GM21717 (cell line): ENCODE data around the gene ARHGEF25.
"Not testable (repeated sequence)": the region's sequence is repeated elsewhere in the genome, so short reads cannot be mapped to it uniquely, and the experiment has no call there.

Source experiments
- ATAC-seq: cut with Tn5 transposase; IDR thresholded peaks from one replicate; pipeline ENCODE4 v1.9.1; 2021; ENCODE audit warnings: mild to moderate bottlenecking, moderate library complexity; ENCODE audit not compliant: unreplicated experiment

Gene ARHGEF25

GRCh38 chr12:57584690-57585089, 26.5 kb upstream of the ARHGEF25 start:
- ATAC-seq: no peak

- no peak for ATAC-seq
Measured at GRCh38 chr12:57585156-57585555, 26.1 kb upstream of the ARHGEF25 start.

DNA sequence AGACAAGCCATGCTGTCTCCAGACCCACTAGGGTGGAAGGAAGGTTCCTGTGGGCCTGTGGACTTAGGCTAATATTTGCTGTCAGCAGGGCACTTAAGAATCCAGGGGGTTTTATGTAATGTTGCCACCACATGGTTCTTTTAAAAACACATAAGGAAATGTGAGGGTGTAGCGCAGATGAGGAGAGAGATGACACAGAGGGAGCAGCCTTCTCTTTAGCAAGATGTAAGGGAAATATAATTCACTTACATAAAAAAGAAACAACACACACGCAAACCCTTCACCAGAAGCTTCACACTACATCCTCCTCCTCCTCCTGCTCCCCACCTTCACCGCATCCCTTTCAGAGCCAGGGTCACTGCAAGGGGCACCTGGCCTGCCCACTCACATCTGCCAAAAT, 25.1 kb upstream of the ARHGEF25 start:
- ATAC-seq: no peak

DNA sequence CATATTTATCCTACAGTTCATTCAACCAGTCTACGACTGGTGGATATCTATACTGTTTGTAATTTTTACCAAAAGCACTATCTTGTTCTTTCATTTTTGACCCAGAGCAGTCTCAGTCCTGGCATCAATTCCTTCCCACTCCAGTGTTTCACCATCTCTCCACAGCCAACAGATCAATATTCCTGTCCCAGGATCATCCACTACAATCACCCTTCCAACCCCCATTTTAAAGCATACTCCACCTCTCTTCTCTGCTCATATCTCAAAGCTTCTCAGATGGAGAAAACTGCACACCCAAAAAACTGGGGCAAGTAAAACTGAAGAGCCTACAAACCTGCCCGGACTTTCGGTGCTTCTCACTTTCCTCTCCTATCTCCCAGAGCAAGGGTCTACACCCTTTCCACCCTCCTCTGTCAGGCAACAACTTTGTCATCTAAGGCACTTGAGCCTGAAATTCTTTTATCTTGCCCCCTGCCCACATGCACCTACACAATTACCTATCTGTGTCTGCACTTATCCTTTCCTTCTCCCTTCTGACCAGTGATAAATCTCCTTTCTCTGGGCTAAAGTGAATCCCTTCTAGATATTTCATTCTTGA, 24.3 kb upstream of the ARHGEF25 start:
- ATAC-seq: no peak

DNA sequence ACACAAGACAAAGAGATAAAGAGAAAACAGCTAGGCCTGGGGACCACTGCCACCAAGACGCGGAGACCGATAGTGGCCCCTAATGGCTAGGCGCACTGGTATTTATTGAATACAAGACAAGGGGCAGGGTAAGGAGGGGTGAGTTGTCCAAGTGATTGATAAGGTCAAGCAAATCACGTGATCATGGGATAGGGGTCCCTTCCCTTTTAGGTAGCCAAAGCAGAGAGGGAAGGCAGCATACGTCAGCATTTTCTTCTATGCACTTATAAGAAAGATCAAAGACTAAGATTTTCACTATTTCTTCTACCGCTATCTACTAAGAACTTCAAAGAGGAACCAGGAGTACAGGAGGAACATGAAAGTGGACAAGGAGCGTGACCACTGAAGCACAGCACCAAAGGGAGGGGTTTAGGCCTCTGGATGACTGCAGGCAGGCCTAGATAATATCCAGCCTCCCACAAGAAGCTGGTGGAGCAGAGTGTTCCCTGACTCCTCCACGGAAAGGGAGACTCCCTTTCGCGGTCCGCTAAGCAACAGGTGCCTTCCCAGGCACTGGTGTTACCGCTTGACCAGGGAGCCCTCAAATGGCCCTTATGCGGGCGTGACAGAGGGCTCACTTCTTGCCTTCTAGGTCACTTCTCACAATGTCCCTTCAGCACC, 22.2 kb upstream of the ARHGEF25 start:
- ATAC-seq: not testable (repeated sequence)

DNA sequence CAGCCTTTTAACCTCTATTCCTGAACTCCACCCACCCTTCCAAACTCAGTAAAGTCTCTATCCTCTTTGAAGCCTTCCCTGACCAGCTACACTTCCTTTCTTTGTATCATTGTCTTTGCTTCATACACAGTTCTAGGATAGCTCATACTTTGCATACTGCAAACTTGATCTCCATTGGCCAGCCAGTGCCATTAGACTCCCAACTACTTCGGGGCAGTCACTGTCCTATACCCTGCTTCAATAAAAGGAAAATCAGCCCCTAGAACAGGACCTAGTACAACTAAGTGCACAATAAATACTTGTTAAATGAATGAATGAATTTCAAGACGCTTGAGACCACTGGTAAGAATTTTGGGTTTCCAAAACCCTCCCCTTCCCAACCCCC, 20.8 kb upstream of the ARHGEF25 start:
- no peak for ATAC-seq

GRCh38 chr12:57590864-57591781, 20.1 kb upstream of the ARHGEF25 start, which contains the start of gene PIP4K2C:
PIP4K2C (plus strand) TSS chr12:57591192; CDS start chr12:57591290, 98 bp downstream.
- ATAC-seq: peak; percentile 93

DNA sequence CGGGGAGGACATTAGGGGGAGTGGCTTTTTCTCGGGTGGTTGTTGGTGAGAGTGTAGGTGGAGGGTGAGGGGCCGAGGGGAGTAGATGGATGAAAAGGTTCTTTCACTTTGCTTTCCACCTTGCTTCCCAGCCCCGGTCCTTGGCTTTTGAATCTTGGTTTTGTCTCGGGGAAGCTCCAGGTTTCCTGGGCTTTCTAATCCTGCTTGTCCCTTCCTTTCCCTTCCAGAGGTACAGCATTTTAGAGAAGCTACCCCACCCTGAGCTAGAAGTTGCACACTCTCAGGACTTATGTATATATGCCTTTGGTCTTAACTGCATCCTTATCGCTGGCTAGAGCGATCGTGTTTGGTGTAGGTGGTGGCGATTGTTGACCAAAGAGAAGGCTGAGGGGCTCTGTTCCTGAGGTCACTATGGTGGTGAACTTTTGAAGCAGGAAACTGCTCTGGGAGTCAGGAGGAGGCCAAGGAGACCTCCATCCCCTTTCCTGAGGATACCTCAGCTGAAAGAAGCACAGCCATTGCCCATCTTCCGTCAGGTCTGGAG, 19.4 kb upstream of the ARHGEF25 start:
- no peak for ATAC-seq

DNA sequence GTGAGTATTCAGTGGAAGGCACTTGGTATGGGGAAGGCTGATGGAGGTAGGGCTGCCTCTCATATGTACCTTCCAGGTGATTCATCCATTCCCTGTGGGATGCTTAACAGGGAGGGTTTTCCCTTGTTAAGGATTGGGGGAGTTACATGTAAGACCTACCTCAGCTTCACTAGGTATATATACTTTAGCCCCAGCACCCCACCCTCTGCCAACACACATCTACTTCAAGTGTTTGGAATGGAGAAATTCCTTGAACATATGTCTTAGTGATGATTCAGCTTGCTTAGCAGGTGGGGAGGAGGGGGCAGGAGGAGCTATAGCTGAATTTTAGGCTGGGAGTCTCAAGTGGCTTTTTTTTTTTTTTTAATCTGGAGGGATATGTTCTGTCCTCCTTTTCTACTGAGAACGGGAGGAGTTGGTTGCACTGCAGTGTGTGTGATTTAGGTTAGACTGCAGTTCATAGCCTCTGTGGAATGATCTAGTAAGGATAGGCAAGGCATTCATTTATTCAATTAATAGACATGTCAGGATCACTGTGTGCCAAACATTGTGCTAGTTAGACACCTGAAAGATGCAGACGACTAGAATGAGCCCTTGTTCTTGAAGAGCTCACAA, 18.6 kb upstream of the ARHGEF25 start:
- no peak for ATAC-seq

GRCh38 chr12:57593187-57593586, 18.0 kb upstream of the ARHGEF25 start:
- no peak for ATAC-seq

DNA sequence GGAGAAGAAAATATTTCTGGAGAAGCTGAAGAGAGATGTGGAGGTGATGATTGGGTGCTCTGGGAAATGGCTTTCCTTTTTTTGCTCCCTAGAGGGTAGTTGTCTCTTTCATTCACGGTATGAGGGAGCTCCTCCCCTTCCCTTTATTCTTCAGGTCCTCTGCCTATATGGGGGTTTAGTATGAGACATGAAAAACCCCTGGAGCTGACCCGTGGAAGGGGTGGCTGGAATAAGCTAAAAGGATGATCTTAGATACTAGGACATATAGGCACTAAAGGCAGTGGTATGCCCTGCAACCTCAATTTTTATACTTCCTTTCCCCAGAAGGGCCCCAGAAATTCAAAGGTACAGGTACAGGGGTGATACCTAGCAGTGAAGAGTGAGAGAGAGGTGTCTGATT, 10.8 kb upstream of the ARHGEF25 start:
- no peak for ATAC-seq

- no peak for ATAC-seq
Measured at GRCh38 chr12:57602544-57602943, 8.7 kb upstream of the ARHGEF25 start.

DNA sequence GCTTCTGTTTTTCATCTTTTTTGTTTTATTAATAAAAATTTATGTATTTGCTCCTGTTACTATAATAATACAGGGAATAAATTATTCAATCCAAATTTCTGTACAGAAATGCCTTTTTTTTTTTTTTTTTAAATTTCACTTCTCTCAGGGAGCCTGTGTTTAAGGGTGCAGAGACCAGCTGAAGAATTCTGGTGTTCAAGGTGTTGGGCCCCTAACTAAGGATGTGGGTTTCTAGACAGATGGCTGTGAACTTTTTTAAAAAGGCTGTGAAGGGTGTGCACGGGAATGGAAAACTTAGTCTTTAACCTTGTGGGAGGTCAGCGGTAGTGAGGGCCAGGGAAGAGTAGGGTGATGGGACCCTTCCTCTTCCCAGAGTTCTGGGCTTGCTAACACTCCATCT, 7.9 kb upstream of the ARHGEF25 start:
- no peak for ATAC-seq

GRCh38 chr12:57603815-57604453, 7.3 kb upstream of the ARHGEF25 start:
- ATAC-seq: no peak

DNA sequence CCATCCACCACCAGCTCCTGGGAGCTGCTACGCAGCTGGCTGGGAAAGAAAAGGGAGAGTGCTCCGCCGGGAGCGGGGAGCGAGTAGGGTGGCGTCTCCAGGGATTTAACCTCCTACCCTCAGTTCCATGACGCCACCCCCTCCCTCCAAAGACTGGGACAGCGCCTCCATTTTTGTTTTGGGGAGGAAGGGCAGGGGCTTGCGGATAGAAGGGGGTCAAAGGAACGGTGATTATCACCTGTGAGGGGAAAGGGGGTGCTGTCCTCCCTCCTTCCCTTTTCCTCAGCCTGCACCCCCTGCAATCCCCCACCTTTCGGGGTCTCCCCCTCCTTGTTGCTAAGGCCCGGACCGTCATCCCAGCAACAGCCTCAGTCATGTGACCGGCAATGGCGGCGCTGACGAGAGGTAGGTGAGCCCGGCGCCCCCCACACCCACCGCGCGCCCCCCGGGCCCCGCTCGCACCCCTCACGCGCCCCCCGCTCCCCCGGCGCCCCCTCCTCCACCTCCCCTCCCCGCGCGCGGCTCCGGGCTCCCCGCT, 6.7 kb upstream of the ARHGEF25 start, which contains the start of gene DTX3:
Gene DTX3 (plus strand): TSS at position 371 of the 538 bp plus-strand sequence. CDS start 1,694 bp downstream, outside the sequence.
- ATAC-seq: no peak

DNA sequence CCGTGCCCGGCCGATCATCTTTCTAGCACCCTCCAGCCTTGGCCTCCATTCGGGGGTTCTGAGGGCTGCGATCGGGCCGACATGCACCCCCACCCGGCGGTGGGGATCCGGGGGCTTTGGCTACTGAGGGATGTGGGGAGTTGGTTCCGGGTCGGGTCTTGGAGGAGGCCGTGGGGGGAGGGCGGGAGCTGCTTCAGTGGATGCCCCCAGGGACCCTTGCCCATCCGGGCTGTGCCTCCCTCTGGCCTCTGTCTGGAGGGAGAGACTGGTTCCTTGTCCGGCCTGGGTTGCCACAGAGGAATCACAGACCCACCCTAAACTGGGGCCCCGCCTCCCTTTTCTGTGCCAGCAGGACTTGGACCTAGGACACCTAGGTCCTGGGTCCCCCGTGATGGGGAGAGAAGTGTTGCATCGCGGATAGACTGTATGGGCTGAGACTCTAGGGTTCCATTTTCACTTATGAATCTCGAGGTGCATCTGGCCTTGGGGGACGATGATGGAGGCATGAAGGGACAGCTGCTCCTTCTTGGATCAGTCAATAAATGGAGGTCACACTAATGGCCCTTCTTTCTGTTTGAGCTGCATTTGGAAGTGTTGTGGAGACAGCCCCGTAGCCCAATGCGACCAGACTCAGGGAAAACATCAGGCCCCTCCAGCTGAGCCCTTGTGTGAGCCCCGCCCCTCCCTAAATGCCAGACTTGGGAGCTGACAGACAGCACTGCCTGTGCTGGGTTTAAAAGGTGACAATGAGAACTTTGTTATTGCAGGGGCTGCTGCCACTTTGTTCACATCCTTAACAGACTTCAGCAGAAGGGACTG, 6.0 kb upstream of the ARHGEF25 start:
- ATAC-seq: no peak

DNA sequence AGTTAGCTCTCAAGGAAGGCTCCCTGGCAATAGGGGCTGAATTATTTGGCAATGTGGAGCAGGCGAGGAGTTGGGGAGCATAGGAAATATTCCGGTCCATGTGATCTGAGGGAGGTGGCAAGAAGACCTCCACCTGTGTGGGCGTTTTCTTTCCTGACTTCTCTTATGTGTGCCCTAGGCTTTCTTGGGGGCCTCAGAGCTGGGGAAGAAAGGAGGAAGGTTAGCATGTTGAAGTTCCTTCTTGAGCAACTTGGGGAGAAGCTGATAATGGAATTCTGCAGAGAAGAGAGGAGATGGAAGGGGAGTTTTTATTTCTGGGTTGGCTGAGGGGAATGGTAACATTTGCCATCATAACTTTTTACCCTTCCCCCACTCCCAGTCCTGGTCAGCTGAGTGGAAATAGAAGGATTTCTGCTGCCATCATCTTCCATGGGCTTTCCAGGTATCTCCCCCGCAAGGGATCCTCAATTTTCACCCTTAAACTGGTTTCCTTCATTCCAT, 5.4 kb upstream of the ARHGEF25 start:
- no peak for ATAC-seq

- ATAC-seq: no peak
Measured at GRCh38 chr12:57606399-57606798, 4.8 kb upstream of the ARHGEF25 start.

DNA sequence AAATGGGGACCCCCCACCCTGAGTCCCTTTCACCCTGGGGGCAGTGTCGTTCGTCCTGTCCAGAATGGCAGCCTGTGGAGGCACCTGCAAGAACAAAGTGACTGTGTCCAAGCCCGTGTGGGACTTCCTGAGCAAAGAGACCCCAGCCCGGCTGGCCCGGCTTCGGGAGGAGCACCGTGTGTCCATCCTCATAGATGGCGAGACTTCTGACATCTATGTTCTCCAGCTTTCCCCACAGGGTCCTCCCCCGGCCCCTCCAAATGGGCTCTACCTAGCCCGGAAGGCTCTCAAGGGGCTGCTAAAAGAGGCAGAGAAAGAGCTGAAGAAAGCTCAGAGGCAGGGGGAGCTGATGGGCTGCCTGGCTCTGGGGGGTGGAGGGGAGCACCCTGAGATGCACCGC, 4.4 kb upstream of the ARHGEF25 start:
- no peak for ATAC-seq
